Upper lobe of left lung (tissue), 6 donors: ENCODE data around the gene RD3L. TPM values are rescaled to one million over a fixed set of nuclear protein-coding genes. Genes with fewer than 3 reads are reported as not detected.

Experiments
- ATAC-seq, 2 donors: fragments of 200-7000 bp; cut with Tn5 transposase; one replicate each; pipeline ENCODE4 v1.9.1; 2022; ENCODE audit warnings: mild to moderate bottlenecking in 2 of 2, moderate library complexity in 2 of 2; ENCODE audit not compliant: low FRiP score in 2 of 2
- DNase-seq, 2 donors: peaks; one replicate each; pipeline ENCODE4 v3.0.0-alpha.2; 2019 to 2020
- H3K27ac ChIP-seq, 4 donors: fragments of 200-600 bp; sonication (generic); one replicate each; pipeline ENCODE4 v1.5.1; 2016 to 2019
- H3K27me3 ChIP-seq, 4 donors: fragments of 200-600 bp; sonication (generic); one replicate each; pipeline ENCODE4 v1.5.1; 2017 to 2019
- H3K36me3 ChIP-seq, 4 donors: fragments of 200-600 bp; sonication (generic); one replicate each; pipeline ENCODE4 v1.5.1; 2016 to 2019
- H3K4me1 ChIP-seq, 4 donors: fragments of 200-600 bp; sonication (generic); one replicate each; pipeline ENCODE4 v1.5.1; 2018 to 2019
- H3K4me3 ChIP-seq, 4 donors: fragments of 200-600 bp; sonication (generic); one replicate each; pipeline ENCODE4 v1.5.1; 2017 to 2019; ENCODE audit warnings: mild to moderate bottlenecking in 2 of 4, moderate library complexity in 1 of 4
- H3K9me3 ChIP-seq, 4 donors: fragments of 200-600 bp; sonication (generic); one replicate each; pipeline ENCODE4 v1.5.1; 2018 to 2019
- CTCF ChIP-seq, 6 experiments: fragments of 450-650 bp in 4 of 6; fragments of 200-600 bp in 2 of 6; sonication (generic) in 2 of 6; IDR thresholded peaks; one replicate each; pipeline ENCODE4 v1.5.1; 2016 to 2019; ENCODE audit warnings: antibody characterized with exemption in 6 of 6
- EP300 ChIP-seq, 4 donors: sonication (generic); formaldehyde crosslinking; IDR thresholded peaks; one replicate each; pipeline ENCODE4 v1.5.1; 2017; ENCODE audit warnings: antibody characterized with exemption in 4 of 4, control low read depth in 2 of 4
- POLR2A ChIP-seq, 4 donors: fragments of 450-650 bp; IDR thresholded peaks; one replicate each; pipeline ENCODE4 v1.5.1; 2016 to 2017; ENCODE audit warnings: antibody characterized with exemption in 4 of 4, mild to moderate bottlenecking in 2 of 4
- POLR2AphosphoS5 ChIP-seq, 2 donors: sonication (generic); formaldehyde crosslinking; IDR thresholded peaks; one replicate each; pipeline ENCODE4 v1.5.1; 2017; ENCODE audit warnings: antibody characterized with exemption in 2 of 2
- WGBS, 2 donors: methylation state at CpG; one replicate each; pipeline ENCODE4 v1.1.5; 2017 to 2018; 5-methylcytosine and 5-hydroxymethylcytosine counted together
- total RNA-seq, 6 donors: library from RNA; depleted of rRNA in 4 of 6; stranded (reverse); fragments of >200 nt in 4 of 6; gene quantifications; one replicate each; pipeline versions ENCODE4 v1.1.0 to v1.2.1, GENCODE V29; 2016 to 2021
- donor health status: DM: no; HTN: no; CAD: no; lungs with moderate emphysema.
- donor health status: DM: no; HTN: yes; CAD: no; lungs with severe emphysema.

RD3L gene
- total RNA-seq, 6 donors from 2014 or later, result not detected

DNA sequence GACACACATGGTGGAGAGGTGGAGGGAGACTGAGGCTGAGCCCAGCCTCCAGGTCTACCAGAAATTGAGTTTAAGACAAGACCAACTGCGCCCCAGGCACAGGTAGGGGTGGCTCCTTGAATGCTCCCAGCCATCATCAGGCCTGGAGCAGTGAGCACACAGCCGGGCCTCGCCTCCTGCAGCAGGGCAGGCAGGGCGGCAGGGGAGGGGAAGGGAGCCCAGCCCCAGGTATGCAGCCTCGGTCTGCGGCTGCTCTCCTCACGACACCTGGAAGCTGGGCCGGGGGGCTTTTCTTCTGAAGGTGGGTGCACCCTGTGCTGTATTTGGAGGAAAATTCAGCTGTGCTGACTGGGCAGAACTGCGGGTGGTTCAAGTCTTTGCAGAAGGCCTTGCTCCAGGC lies 43.6 kb downstream of the RD3L start:
- ATAC-seq (no peak), DNase-seq (peak in 1 of 2 donors; percentile 55)
- TF ChIP-seq POLR2AphosphoS5 (IDR thresholded peaks at IDR 0.05), result no peak
- no peak for TF ChIP-seq EP300 (IDR thresholded peaks at IDR 0.05)
- no peak for TF ChIP-seq CTCF (IDR thresholded peaks at IDR 0.05)
- no peak for TF ChIP-seq POLR2A (IDR thresholded peaks at IDR 0.05)

GRCh38 chr14:103898204-103898603 lies 44.1 kb downstream of the RD3L start:
- no peaks in the 10 kb centered on the region for H3K27me3 ChIP-seq
- no peak overlapping the region for H3K4me3 ChIP-seq
- peaks cover 0 to 14% (median 6%) of the 10 kb centered on the region in 4 donors for H3K4me1 ChIP-seq
- TF ChIP-seq CTCF (IDR thresholded peaks at IDR 0.05), result no peak
- no peak for TF ChIP-seq POLR2A (IDR thresholded peaks at IDR 0.05)
- no peak for TF ChIP-seq EP300 (IDR thresholded peaks at IDR 0.05)
- TF ChIP-seq POLR2AphosphoS5 (IDR thresholded peaks at IDR 0.05), result no peak
- H3K9me3 ChIP-seq, result no peaks in the 10 kb centered on the region
- no peak for DNase-seq
- H3K27ac ChIP-seq, result no peak overlapping the region
- H3K36me3 ChIP-seq, result no peaks in the 10 kb centered on the region
- ATAC-seq, result no peak
- 84 to 92% methylated on average over 4 of the region's 4 CpGs for WGBS, 2 donors

More for the DNA sequence above, 43.6 kb downstream of the RD3L start:
- Histone ChIP-seq H3K9me3 (no peaks in the 10 kb centered on the region), H3K36me3 (no peaks in the 10 kb centered on the region), H3K27ac (no peak overlapping the region), H3K4me3 (no peak overlapping the region), H3K4me1 (peaks cover 0 to 14% (median 6%) of the 10 kb centered on the region in 4 donors), H3K27me3 (no peaks in the 10 kb centered on the region)
- 85 to 100% methylated on average over 2 to 9 of the region's 9 CpGs for WGBS, 2 donors

- Histone ChIP-seq H3K9me3 (no peaks in the 10 kb centered on the region), H3K4me3 (no peak overlapping the region), H3K27me3 (no peaks in the 10 kb centered on the region), H3K27ac (no peak overlapping the region), H3K36me3 (no peaks in the 10 kb centered on the region), H3K4me1 (peaks cover 0 to 14% (median 6%) of the 10 kb centered on the region in 4 donors)
- no peak for ATAC-seq
- WGBS, 2 donors, result 74 to 81% methylated on average over 25 to 26 of the region's 27 CpGs
- peak in 1 of 2 donors; percentile 45 for DNase-seq
- no peak for TF ChIP-seq EP300 (IDR thresholded peaks at IDR 0.05)
- TF ChIP-seq POLR2AphosphoS5 (IDR thresholded peaks at IDR 0.05), result no peak
- no peak for TF ChIP-seq POLR2A (IDR thresholded peaks at IDR 0.05)
- TF ChIP-seq CTCF (IDR thresholded peaks at IDR 0.05), result no peak
Measured at GRCh38 chr14:103897075-103897947, 45.0 kb downstream of the RD3L start.

GRCh38 chr14:103896578-103896977 lies 45.8 kb downstream of the RD3L start:
- H3K27ac ChIP-seq, result no peak overlapping the region
- no peaks in the 10 kb centered on the region for H3K9me3 ChIP-seq
- no peak for ATAC-seq
- no peak for DNase-seq
- no peaks in the 10 kb centered on the region for H3K27me3 ChIP-seq
- TF ChIP-seq EP300 (IDR thresholded peaks at IDR 0.05), result no peak
- no peak for TF ChIP-seq POLR2A (IDR thresholded peaks at IDR 0.05)
- no peak for TF ChIP-seq CTCF (IDR thresholded peaks at IDR 0.05)
- no peak for TF ChIP-seq POLR2AphosphoS5 (IDR thresholded peaks at IDR 0.05)
- WGBS, 2 donors, result 71 to 72% methylated on average over 6 of the region's 6 CpGs
- no peak overlapping the region for H3K4me3 ChIP-seq
- peaks cover 0 to 14% (median 6%) of the 10 kb centered on the region in 4 donors for H3K4me1 ChIP-seq
- no peaks in the 10 kb centered on the region for H3K36me3 ChIP-seq
